ENCODE measurements around the gene SPATA2L. TPM values are rescaled to one million over a fixed set of nuclear protein-coding genes. Genes with fewer than 3 reads are reported as not detected.
A peak's percentile ranks its signal among the peaks of the same experiment; 100 is the strongest.

Gene SPATA2L
- total and polyA plus RNA-seq, 10 of the 15 experiments (the other 5 are each of a cell fraction or from before 2014, with no cell fraction given): 0.20 to 6.9 (median 3.9) TPM; not detected in 1

DNA sequence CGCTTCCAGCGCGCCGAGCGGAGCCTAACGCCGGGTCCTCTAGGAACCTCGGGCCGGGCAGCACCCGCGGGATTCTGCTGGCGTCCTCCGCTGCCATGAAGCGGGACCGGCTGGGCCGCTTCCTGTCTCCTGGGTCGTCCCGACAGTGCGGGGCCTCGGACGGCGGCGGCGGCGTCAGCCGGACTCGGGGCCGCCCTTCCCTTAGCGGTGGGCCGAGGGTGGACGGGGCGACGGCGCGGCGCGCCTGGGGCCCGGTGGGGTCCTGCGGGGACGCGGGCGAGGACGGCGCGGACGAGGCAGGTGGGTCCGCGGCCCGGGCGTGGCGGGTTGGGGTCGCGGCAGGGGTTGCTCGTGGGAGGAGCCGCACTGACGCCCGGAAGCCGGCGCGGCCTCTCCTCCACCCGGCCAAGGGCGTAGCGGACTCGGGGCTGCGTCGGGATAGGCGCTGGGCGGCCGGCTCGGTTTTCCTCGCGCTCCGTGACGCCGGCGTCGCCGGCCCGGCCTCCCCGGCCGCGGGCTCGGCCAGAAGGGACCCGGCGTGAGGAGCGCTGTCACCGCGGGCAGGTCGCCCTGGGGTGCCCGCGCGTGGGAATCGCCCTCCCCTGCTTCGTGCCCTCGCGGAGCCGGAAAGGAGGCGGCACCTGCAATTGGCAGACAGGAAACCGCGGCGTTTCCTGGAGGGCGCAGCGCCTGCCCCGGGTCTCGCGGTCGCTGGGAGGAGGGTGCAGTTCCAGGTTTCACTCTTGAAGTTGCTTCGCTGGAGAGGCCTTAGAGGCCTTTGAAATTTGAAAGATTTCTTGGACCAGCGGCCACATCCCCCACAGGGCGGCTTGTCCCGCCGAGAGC is 20.3 kb upstream of the SPATA2L start (continued):
- peak; percentile 7 to 30; a peak in 1 of 4 replicates for TF ChIP-seq BHLHE40 (IDR thresholded peaks at IDR 0.05; ENCODE audit: borderline replicate concordance in 1 of 2, low read depth in 2 of 2, low read length in 1 of 2)
- TF ChIP-seq CREM (IDR thresholded peaks at IDR 0.05; ENCODE audit: low read depth): peak; percentile 14; the same call in 1 of the 2 replicates
- TF ChIP-seq RFX5 (IDR thresholded peaks at IDR 0.05; ENCODE audit: low read depth, low read length): no peak
- TF ChIP-seq RUNX3 (IDR thresholded peaks at IDR 0.05; ENCODE audit: low read length): peak; percentile 71
- TF ChIP-seq CHD2 (IDR thresholded peaks at IDR 0.05; ENCODE audit: borderline replicate concordance, low read depth, low read length): 0 out of 2 replicates have a peak, but pooled peaks have one; percentile 47
- TF ChIP-seq NFIC (IDR thresholded peaks at IDR 0.05; ENCODE audit: low read depth, low read length): no peak
- TF ChIP-seq SUZ12 (IDR thresholded peaks at IDR 0.05; ENCODE audit: unreplicated experiment): no peak
- TF ChIP-seq CBX5 (IDR thresholded peaks at IDR 0.05; ENCODE audit: low read depth): no peak

DNA sequence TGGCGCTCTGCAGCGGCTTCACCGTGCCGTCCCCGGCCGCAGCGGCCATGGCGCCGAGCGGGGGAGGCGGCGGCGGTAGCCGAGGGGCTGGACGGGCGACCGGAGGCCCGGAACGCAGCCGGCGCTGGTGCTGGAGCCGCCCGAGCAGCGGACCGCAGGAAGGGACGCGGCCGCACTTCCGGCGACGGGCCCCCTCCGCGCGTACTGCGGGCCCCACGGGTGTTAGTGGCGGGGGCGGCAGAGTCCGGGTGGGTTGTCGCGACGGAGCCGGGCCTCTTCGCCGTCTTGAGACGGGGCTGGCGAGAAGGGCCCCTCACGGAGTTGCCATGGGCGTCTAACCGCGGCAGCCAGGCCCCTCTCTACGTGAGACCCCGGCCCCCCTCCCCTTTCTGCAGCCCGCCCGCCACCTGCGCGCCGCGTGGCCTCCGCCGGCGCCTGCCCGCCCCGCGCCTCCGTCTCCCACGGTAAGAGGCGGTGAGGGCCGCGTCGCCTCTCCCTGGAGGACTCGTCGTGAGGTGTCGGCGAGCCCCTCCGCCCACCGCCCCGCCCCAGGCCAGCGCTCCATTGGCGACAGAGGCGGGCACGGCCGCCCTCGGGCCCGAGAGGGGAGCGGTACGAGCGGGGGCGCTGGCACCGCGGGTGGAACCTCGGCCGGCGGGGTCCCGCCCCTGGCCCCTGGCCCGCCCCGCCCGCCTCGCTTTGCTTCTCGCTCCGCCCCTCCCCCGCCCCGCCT is 19.5 kb upstream of the SPATA2L start, which contains the start of the genes VPS9D1 and ZNF276:
Gene VPS9D1, minus strand, starts transcription at position 86 of the 733 bp plus-strand sequence. Its CDS starts 37 bp downstream, at position 49.
Gene ZNF276, plus strand, starts transcription at position 725 of the 733 bp plus-strand sequence. CDS start 104 bp downstream, outside the sequence.
- in situ Hi-C loops (cut with MboI) (no loop called here), intact Hi-C loops (cut with micrococcal nuclease; ENCODE audit: unreplicated experiment) (loop anchor here (2.0 kb wide), 1 partner anchor 44 kb away; no protein-coding TSS in a partner anchor)
- no TSS peak for BruUV-seq (replicated peaks)
- WGBS (ENCODE audit: insufficient coverage, insufficient replicate concordance, low lambda C conversion rate, missing lambda C conversion rate): under 1% methylated on average over 63 of the region's 103 CpGs
- no peaks in the 10 kb centered on the region for H3K9me3 ChIP-seq (replicated peaks; ENCODE audit: control insufficient read depth, insufficient read depth, low read length)
- ATAC-seq: peak; percentile 78
- SMC1A ChIA-PET (ENCODE audit: uncharacterized antibody, unreplicated experiment): interaction anchor here (1.0 kb wide), 1 partner anchor 43 kb away, joined by 3 read pairs; no protein-coding TSS in a partner anchor
- POLR2A ChIA-PET: interaction anchor here (1.5 kb wide), 1 partner anchor 34 kb away, joined by 6 read pairs; the partner anchor contains the start of gene CDK10
- CTCF ChIA-PET: interaction anchor here (0.9 to 1.8 kb wide), 2 partner anchors 14 to 21 kb away, joined by 4 to 12 read pairs; no protein-coding TSS in a partner anchor
- H3K27ac ChIP-seq (ENCODE audit: control insufficient read depth, insufficient read depth): peak within 1 kb of the TSS; percentile 63
- peaks cover 24% of the 10 kb centered on the region for H3K79me2 ChIP-seq (ENCODE audit: control insufficient read depth, insufficient read depth, low read length)
- no peaks in the 10 kb centered on the region for H3K27me3 ChIP-seq (replicated peaks in 1 of 2; ENCODE audit: control insufficient read depth in 2 of 2, insufficient read depth in 2 of 2, low read length in 1 of 2)
- H3K4me1 ChIP-seq (ENCODE audit: control insufficient read depth, insufficient read depth, low read length): peaks cover 31% of the 10 kb centered on the region
- FAIRE-seq: no peak
- peak within 1 kb of the TSS; percentile 79 for H2AFZ ChIP-seq (ENCODE audit: control insufficient read depth, low read depth, low read length)
- peak within 1 kb of the TSS; percentile 93 for H3K4me3 ChIP-seq
- RAD21 ChIA-PET (ENCODE audit: unreplicated experiment): interaction anchor here (1.0 kb wide), 1 partner anchor 15 kb away, joined by 6 read pairs; no protein-coding TSS in a partner anchor
- H3K9ac ChIP-seq (ENCODE audit: control insufficient read depth, insufficient read depth, low read length): peak within 1 kb of the TSS; percentile 75
- peaks cover 7 to 11% of the 10 kb centered on the region in 2 experiments; a peak in 3 of 4 replicates for H3K36me3 ChIP-seq (ENCODE audit: control insufficient read depth in 2 of 2, insufficient read depth in 2 of 2, low read length in 1 of 2)
- peak within 1 kb of the TSS; percentile 97 for H3K4me2 ChIP-seq (ENCODE audit: control insufficient read depth, insufficient read depth)
- H4K20me1 ChIP-seq (ENCODE audit: control insufficient read depth, insufficient read depth): no peaks in the 10 kb centered on the region
- no peak for DNase-seq (ENCODE audit: low read depth, low spot score)
- no peak for TF ChIP-seq SPI1 (IDR thresholded peaks at IDR 0.05; ENCODE audit: borderline replicate concordance, insufficient read depth, low read depth, low read length)
- TF ChIP-seq FOXK2 (IDR thresholded peaks at IDR 0.05): no peak
- no peak for TF ChIP-seq NRF1 (conservative IDR thresholded peaks at IDR 0.05; ENCODE audit: low read depth, low read length)
- no peak for TF ChIP-seq ZNF622 (IDR thresholded peaks at IDR 0.05)
- no peak for TF ChIP-seq BCL11A (IDR thresholded peaks at IDR 0.05; ENCODE audit: low read depth, low read length)
- peak; percentile 98 for TF ChIP-seq LARP7 (IDR thresholded peaks at IDR 0.05)
- TF ChIP-seq RB1 (IDR thresholded peaks at IDR 0.05; ENCODE audit: borderline replicate concordance): peak; percentile 88; the same call in 1 of the 2 replicates
- TF ChIP-seq SMARCA5 (IDR thresholded peaks at IDR 0.05): no peak; the same call in 1 of the 2 replicates
- TF ChIP-seq, protein P1, sequence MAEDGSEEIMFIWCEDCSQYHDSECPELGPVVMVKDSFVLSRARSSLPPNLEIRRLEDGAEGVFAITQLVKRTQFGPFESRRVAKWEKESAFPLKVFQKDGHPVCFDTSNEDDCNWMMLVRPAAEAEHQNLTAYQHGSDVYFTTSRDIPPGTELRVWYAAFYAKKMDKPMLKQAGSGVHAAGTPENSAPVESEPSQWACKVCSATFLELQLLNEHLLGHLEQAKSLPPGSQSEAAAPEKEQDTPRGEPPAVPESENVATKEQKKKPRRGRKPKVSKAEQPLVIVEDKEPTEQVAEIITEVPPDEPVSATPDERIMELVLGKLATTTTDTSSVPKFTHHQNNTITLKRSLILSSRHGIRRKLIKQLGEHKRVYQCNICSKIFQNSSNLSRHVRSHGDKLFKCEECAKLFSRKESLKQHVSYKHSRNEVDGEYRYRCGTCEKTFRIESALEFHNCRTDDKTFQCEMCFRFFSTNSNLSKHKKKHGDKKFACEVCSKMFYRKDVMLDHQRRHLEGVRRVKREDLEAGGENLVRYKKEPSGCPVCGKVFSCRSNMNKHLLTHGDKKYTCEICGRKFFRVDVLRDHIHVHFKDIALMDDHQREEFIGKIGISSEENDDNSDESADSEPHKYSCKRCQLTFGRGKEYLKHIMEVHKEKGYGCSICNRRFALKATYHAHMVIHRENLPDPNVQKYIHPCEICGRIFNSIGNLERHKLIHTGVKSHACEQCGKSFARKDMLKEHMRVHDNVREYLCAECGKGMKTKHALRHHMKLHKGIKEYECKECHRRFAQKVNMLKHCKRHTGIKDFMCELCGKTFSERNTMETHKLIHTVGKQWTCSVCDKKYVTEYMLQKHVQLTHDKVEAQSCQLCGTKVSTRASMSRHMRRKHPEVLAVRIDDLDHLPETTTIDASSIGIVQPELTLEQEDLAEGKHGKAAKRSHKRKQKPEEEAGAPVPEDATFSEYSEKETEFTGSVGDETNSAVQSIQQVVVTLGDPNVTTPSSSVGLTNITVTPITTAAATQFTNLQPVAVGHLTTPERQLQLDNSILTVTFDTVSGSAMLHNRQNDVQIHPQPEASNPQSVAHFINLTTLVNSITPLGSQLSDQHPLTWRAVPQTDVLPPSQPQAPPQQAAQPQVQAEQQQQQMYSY (CRISPR knock-in tag; IDR thresholded peaks at IDR 0.05): no peak
- TF ChIP-seq NR2F1 (conservative IDR thresholded peaks at IDR 0.05): peak; percentile 78
- TF ChIP-seq HDGF (IDR thresholded peaks at IDR 0.05): no peak
